ENCODE measurements around the gene TIAM2. TPM values are rescaled to one million over a fixed set of nuclear protein-coding genes. Genes with fewer than 3 reads are reported as not detected.

TIAM2 gene
- total RNA-seq, 4 donors from 2014 or later: 8.6 to 17.0 (median 14.8) TPM

DNA sequence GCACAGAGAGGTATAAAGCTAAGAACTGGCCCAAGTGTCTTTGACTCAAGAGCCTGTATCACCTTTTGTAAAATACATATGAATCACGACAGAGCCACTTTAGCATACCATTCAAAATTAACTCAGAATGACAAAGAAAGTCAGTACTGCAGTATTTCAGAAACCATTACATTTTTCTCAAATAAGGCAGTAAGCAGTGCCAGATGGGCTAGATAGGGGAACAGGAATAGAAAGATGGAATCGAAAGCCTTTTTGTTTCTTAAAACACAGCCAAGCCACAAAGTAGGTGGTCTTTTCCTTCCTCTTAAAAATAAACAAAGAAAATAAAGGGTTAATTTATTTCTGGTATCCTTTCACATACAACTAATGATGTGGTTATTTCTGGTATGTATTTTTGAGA is 279.0 kb downstream of the TIAM2 start:
- no peak for DNase-seq (ENCODE audit: extremely low spot score)
- no peak overlapping the region for H3K4me3 ChIP-seq
- intact Hi-C loops (cut with DNase I): no loop called here
- 38% methylated on average over 2 of the region's 2 CpGs for WGBS
- H3K4me1 ChIP-seq: peaks cover 31 to 45% (median 43%) of the 10 kb centered on the region in 4 donors
- no peaks in the 10 kb centered on the region for H3K27me3 ChIP-seq
- peak overlapping the region; percentile 48 to 65 (median 58) for H3K27ac ChIP-seq (replicated peaks in 1 of 4)
- H3K9me3 ChIP-seq: no peaks in the 10 kb centered on the region
- no peak for TF ChIP-seq POLR2A (IDR thresholded peaks at IDR 0.05; ENCODE audit: low read depth)
- H3K36me3 ChIP-seq: no peaks in the 10 kb centered on the region

DNA sequence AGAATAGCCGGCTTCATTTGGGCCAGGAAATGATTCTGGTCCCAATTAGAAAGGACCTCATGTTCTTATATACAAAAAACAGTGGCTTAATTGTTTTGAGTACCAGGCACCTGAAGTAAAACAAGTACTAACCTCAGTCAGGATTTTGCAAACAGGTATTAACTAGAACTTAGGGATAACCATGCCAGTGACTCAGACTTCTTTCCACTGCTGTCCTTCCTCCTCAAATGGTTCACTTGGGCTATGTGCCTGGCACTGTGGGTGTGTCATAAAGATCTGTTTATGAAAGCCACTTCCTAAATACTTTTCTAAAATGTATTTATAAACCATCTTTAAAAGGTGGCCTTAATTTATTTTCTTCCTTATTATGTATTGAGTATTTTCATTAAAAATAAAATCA is 279.4 kb downstream of the TIAM2 start:
- Histone ChIP-seq H3K27me3 (no peaks in the 10 kb centered on the region), H3K4me3 (no peak overlapping the region), H3K4me1 (peaks cover 31 to 45% (median 43%) of the 10 kb centered on the region in 4 donors), H3K9me3 (no peaks in the 10 kb centered on the region), H3K36me3 (no peaks in the 10 kb centered on the region), H3K27ac (replicated peaks in 1 of 4) (peak overlapping the region; percentile 48 to 65 (median 58))
- intact Hi-C loops (cut with DNase I): no loop called here
- WGBS: 63% methylated on average over 1 of the region's 1 CpG
- DNase-seq (ENCODE audit: extremely low spot score): no peak
- TF ChIP-seq POLR2AphosphoS5 (IDR thresholded peaks at IDR 0.05): no peak
- TF ChIP-seq, protein P1, sequence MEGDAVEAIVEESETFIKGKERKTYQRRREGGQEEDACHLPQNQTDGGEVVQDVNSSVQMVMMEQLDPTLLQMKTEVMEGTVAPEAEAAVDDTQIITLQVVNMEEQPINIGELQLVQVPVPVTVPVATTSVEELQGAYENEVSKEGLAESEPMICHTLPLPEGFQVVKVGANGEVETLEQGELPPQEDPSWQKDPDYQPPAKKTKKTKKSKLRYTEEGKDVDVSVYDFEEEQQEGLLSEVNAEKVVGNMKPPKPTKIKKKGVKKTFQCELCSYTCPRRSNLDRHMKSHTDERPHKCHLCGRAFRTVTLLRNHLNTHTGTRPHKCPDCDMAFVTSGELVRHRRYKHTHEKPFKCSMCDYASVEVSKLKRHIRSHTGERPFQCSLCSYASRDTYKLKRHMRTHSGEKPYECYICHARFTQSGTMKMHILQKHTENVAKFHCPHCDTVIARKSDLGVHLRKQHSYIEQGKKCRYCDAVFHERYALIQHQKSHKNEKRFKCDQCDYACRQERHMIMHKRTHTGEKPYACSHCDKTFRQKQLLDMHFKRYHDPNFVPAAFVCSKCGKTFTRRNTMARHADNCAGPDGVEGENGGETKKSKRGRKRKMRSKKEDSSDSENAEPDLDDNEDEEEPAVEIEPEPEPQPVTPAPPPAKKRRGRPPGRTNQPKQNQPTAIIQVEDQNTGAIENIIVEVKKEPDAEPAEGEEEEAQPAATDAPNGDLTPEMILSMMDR (IDR thresholded peaks at IDR 0.05): no peak

DNA sequence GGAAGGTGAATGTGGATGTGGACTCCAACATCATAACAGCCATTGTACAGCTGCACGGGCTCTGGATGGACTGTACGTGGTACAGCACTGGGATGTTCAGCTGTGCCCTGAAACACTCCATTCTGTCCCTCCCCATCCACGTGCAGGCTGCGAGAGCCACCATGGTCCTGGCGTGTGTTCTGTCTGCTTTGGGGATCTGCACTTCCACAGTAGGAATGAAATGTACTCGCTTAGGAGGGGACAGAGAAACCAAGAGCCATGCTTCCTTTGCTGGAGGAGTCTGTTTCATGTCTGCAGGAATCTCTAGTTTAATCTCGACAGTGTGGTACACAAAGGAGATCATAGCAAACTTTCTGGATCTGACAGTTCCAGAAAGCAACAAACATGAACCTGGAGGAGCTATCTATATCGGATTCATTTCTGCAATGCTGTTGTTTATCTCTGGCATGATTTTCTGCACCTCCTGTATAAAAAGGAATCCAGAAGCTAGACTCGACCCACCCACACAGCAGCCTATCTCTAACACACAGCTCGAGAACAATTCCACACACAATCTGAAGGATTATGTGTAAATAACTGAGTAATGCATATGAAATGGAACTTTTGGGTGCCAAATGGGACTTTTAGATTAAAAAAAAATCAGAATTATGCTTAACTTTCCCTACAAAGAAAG is 280.8 kb downstream of the TIAM2 start:
- no peak for DNase-seq (ENCODE audit: extremely low spot score)
- Histone ChIP-seq H3K4me1 (peaks cover 31 to 45% (median 43%) of the 10 kb centered on the region in 4 donors), H3K36me3 (peaks cover 0 to 3% (median 0%) of the 10 kb centered on the region in 4 donors), H3K27ac (replicated peaks in 1 of 4) (peak overlapping the region; percentile 46 to 66 (median 60)), H3K27me3 (no peaks in the 10 kb centered on the region), H3K4me3 (no peak overlapping the region), H3K9me3 (no peaks in the 10 kb centered on the region)
- TF ChIP-seq, protein P1 (IDR thresholded peaks at IDR 0.05): no peak
- no peak for TF ChIP-seq POLR2A (IDR thresholded peaks at IDR 0.05; ENCODE audit: low read depth)
- TF ChIP-seq POLR2AphosphoS5 (IDR thresholded peaks at IDR 0.05): no peak
- no peak for TF ChIP-seq EP300 (IDR thresholded peaks at IDR 0.05)
- 53% methylated on average over 9 of the region's 10 CpGs for WGBS
- intact Hi-C loops (cut with DNase I): no loop called here

DNA sequence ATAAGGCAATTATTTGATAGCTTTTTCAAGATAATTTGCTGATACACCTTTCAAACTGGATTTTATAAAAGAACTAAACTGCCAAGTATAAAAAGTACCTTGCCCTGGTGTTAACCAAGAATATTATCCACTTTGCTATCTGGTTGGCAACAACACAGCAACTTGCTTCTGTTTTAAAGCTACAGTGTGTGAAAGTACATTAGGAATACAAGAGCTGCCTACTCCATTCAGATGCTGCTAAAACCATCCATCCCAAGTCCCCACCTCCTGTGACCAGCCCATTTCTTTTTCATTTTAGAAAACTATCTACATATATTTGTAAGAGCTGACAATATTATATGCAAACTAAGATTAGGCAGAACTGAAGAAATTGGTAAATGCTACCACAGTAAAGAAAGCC is 281.5 kb downstream of the TIAM2 start:
- DNase-seq (ENCODE audit: extremely low spot score): no peak
- intact Hi-C loops (cut with DNase I): no loop called here
- Histone ChIP-seq H3K27ac (replicated peaks in 1 of 4) (peak overlapping the region in 2 of 4 donors; percentile 46 to 64), H3K9me3 (no peaks in the 10 kb centered on the region), H3K4me1 (peaks cover 31 to 44% (median 43%) of the 10 kb centered on the region in 4 donors), H3K36me3 (peaks cover 0 to 3% (median 0%) of the 10 kb centered on the region in 4 donors), H3K4me3 (no peak overlapping the region), H3K27me3 (no peaks in the 10 kb centered on the region)
- TF ChIP-seq POLR2A (IDR thresholded peaks at IDR 0.05; ENCODE audit: low read depth) (no peak), EP300 (IDR thresholded peaks at IDR 0.05) (no peak), POLR2AphosphoS5 (IDR thresholded peaks at IDR 0.05) (no peak)
- TF ChIP-seq, protein P1 (IDR thresholded peaks at IDR 0.05): no peak

DNA sequence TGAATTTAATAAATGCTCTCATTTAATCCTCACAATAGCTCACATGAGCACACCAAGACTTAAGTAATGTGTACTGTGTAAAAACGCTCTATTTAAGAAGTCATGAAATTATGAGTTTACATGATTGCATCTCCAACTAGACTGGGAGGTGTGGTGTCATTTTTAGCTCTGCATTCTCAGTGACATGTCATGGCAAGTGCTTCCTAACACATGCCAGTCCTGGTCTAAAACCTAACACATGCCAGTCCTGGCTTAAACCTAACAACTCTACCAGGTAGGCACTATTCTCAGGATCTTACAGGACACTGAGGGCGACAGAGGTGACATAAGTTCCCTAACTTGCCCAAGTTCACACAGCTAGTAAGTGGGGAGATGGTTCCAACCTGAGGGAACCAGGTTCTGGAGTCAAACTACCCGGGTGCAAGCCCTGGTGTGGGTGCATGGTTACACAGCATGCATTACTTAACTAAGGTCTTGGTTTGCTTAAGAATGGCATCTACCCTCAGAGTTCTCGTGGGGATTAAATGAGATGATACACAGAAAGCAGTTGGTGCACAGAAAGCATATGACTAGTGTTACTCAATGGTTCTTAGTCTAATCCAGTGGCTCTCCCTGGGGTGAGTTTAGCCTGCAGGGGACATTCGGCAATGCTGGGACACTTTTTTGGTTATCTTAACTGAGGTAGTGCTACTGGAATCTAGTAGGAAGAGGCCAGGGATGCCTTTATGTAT is 283.4 kb downstream of the TIAM2 start:
- Histone ChIP-seq H3K36me3 (peaks cover 0 to 8% (median under 1%) of the 10 kb centered on the region in 4 donors), H3K27me3 (no peaks in the 10 kb centered on the region), H3K27ac (replicated peaks in 1 of 4) (no peak overlapping the region), H3K9me3 (no peaks in the 10 kb centered on the region), H3K4me3 (no peak overlapping the region), H3K4me1 (peaks cover 18 to 29% (median 25%) of the 10 kb centered on the region in 4 donors)
- TF ChIP-seq POLR2AphosphoS5 (IDR thresholded peaks at IDR 0.05) (no peak), POLR2A (IDR thresholded peaks at IDR 0.05; ENCODE audit: low read depth) (no peak), EP300 (IDR thresholded peaks at IDR 0.05) (no peak)
- TF ChIP-seq, protein P1 (IDR thresholded peaks at IDR 0.05): no peak
- over 99% methylated on average over 5 of the region's 5 CpGs for WGBS
- intact Hi-C loops (cut with DNase I): no loop called here
- DNase-seq (ENCODE audit: extremely low spot score): no peak

Data from esophagus muscularis mucosa (tissue), 4 donors.